ENCODE measurements around the gene MSI2.

MSI2 gene

GRCh38 chr17:57271821-57272220, 15.5 kb downstream of the MSI2 start:
- DNase-seq, result no peak

GRCh38 chr17:57273490-57273889, 17.2 kb downstream of the MSI2 start:
- no peak for DNase-seq

- DNase-seq, result no peak
Observed at GRCh38 chr17:57274162-57274561, 17.8 kb downstream of the MSI2 start.

DNA sequence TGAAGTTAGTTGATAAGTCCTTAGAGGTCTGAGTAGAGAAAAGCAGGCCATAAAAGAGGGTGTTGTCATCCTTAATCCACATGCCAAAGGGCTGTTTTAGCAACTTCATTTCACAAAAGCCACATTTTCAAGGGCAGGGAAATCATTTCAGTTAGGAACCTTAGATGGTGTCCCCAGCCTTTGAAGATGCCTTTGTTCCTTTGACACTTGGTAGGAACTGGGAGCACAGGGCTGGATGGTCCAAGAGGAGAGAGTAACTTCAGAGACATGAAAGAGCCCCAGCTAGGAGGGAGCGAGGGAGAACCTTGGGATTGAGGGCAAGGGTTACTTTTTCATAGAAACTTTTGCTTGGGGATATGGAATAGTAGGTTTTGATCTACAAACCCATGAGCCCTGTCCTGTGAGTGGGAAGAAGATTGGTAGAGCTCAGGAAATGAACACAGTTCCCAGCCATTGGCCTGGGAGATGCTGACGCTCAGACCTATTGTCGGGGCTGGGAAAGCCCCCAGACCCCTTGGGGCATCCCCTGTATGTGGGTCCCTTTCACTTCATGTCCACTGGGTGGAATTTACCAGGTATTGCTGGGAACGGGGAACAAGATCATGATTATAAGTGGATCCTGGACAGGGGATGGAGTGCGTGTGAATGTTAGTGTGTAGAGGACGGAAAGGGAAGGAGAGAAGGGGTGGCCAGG, 18.9 kb downstream of the MSI2 start:
- DNase-seq, result no peak

DNA sequence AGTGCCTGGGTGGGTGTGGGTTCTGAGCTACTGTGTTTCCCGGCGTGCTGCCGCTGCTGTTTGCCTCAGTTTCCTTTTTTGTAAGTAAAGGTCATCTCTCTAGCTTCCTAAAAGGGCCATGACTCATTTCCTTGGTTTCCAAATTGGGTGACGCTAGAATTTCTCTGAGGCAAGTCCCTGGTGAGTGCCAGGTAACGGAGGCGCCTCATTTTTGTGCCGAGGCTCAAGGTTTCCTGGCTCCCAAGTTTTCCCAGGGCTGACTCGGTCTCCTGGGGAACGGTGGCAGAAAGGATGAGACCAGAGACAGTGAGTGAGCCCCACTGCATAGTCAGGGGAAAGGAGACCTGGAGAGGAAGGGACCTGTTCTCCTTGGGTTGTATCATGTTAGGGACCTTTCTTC, 20.3 kb downstream of the MSI2 start:
- no peak for DNase-seq

- DNase-seq, result no peak
Observed at GRCh38 chr17:57277923-57278604, 21.7 kb downstream of the MSI2 start.

DNA sequence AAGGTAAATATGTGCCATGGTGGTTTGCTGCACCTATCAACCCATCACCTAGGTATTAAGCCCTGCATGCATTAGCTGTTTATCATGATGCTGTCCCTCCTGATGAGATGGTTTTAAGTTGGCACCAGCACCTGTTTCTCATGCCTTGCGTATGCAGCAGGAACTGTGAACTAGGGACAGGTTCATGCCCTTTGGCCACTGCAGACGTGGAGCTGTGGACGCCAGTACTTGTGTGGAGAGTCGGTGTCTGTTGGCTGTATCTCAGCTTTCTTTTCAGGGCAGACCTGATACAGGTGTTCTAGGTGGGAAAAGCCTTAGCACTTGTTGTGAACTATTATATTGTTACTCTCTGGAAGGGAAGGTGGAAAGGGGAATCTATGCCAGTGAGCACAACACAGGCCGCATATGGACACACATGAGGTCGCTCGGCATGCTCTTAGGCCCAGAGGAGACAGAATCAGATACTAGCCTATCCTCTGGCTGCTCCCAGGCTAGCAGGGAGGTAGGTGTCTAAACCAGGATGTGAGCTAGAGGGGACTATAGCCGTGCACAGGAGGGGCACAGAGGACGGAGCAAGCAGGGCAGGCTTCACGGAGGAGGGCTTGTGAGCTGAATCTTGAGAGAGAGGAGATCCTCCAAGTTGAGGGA, 22.5 kb downstream of the MSI2 start:
- DNase-seq, result no peak

- DNase-seq, result no peak
Observed at GRCh38 chr17:57279432-57279831, 23.1 kb downstream of the MSI2 start.

GRCh38 chr17:57281887-57282286, 25.6 kb downstream of the MSI2 start:
- peak; percentile 30 for DNase-seq

DNA sequence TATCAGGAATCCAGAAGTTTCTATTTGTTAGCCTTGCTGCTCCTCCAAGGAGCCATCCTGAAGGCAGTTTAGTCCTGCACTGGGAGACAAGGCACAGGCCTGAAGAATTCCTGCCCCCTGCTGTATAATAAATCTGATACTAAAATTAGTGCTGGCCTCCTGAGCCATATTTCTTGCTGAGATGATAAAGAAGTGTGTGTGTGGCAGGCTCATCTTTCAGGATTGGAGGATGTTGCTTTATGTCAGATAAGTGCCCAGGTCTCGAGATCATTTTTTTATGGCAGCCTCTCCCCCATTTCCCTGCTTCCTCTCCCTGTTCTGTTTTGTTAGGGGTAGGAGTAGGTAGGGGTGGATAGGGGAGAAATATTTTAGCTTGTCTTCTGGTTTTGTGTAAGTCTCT, 26.0 kb downstream of the MSI2 start:
- DNase-seq, result no peak

DNA sequence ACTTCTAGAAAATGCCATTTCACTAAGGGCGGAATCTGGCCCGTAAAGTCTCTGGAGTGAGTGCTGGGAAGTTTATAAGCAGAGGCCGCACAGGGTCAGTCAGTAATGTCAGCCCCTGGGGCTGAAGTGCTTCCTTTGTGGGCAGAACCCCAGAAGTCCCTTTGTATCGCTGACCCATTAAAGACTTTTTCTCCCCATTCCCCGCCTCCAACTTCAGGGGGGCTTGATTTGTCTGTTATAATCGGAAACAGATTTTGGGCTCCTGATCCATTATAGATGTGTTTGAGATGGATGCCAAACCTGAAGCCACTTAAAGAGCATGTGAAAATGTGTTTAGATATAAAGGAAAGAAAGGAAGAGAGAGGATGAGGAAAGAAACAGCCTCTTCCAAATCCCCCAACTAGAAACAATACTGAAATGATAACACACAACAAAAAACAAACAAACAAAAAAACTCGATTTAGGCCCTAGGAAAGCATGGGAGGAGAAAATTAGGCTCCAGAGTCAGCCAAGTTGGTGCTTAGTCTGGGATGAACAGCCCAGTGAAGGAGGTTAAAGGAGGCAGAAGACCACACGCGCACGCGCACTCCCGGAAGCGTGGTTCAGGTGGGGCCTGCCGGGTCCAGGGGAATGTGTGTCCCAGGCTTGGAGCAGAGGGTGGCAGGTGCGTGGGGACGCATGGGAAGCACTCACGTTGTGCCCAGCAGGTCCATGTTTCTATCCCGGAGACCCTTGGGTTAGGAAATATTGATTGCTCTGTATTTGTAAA, 27.1 kb downstream of the MSI2 start:
- DNase-seq, result no peak

DNA sequence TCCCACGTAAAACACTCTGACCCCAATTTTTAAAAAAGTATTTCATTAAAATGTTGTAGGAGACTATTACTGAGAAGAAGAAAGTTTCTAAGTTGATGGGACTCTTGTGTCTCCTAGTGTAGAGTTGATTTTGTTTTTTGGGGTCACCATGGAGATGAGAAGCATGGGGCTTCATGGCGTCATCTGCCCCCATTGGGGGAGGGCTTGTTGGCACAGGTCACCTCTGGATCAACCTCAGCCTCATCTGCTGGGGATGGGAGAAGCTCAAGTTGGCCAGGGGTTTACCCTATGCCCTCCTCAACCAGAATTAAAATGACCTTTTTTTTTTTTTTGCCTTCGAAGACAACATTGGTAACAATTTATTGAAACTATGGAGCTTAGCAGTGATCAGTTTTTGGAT, 28.3 kb downstream of the MSI2 start:
- DNase-seq, result peak; percentile 26

DNA sequence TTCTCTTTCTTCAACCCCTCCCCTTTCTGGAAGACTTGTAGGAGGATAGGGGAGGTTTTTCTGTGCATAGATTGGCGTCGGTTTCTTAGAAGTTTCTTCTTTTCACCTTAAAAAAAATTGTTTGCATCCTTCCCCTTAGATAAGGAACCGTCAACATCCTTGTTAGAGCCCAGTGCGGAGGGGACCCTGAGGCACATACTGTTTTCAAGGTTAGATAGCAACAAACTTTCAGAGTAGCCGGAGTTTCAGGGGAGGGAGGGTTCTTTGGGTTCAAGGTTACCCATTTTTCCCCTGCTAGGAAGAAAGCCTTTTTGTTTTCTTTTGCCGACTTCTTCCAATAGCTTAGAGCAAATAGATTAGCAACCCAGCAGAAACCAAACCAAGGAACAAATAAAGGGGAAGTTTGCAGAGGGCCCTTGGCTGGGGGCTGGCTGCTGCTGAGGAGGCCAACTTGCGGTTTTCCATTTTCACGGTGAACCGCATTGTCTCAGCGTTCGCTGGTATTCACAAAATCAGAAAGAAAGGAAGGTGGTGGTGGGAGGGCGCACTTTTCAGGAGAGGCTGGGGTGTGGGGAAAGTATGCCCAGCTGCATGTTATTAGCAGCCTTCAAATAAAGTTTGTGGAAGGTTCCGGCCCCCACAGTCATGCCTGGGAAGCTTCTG, 28.8 kb downstream of the MSI2 start:
- peak; percentile 38 for DNase-seq

DNA sequence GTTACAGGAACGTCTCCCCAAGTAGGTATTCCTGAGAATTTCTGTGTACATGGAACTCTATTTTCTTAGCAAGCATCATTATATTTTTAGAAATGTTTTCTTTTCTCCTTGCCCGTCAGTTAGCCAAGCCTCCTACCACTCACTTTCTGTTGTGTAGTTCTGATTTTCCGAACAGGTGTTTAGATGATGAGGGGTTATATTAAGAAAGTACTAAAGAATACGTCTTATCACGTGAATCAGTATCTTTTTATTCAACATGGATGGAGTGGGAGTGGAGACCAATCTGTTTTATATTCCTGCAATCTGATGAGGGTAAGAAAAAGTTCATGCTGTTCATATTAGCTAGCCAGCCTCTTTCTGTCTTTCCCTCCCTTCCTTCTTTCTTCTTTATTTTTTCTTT, 29.4 kb downstream of the MSI2 start:
- DNase-seq, result no peak

- DNase-seq, result no peak
Observed at GRCh38 chr17:57286399-57287105, 30.2 kb downstream of the MSI2 start.

GRCh38 chr17:57288040-57288772, 31.9 kb downstream of the MSI2 start:
- DNase-seq, result no peak

- no peak for DNase-seq
Observed at GRCh38 chr17:57288773-57289121, 32.4 kb downstream of the MSI2 start.

GRCh38 chr17:57289130-57289529, 32.8 kb downstream of the MSI2 start:
- no peak for DNase-seq

- DNase-seq, result no peak
Observed at GRCh38 chr17:57289613-57290012, 33.3 kb downstream of the MSI2 start.

DNA sequence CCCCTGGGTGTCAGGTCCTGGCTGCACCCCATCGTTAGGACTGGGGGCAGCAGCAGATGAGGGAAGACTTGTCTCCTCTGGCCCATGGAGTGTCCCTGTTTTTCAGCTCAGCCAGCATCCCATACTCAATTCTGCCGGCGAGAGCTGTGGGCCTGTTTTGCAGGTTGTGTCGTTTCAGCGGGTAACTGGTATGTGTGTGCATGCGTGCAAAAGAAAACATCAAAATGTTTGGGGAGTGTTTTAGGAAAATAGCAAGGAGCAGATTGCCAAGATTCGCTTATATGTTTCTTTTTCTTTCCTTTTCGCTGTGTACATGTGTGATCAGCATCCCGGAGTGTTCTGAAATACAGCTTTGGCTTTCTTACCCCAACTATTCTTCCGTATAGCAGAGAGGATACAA, 34.7 kb downstream of the MSI2 start:
- DNase-seq, result no peak

DNA sequence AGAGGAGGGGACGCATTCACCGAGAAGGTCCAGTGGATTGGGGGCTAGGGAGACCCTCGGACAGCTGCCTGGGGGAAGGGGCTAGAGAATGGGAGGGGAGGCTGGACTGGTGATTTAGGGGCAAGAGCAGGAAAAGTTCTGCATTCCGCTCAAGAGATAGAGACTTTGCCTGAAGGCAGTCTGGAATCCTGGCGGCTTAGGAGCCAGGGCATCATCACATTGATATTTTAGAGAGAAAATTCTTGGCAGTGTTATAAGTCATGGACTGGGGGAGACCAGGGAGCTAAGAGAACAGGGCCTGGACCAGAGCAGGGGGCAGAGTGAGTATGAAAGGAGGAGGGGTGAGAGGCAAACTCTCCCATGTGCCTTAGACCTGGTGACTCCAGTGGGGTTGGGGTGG, 35.8 kb downstream of the MSI2 start:
- no peak for DNase-seq

GRCh38 chr17:57293077-57293476, 36.8 kb downstream of the MSI2 start:
- DNase-seq, result no peak

All from CD4-positive, alpha-beta T cell treated with Interleukin-10 for 1 hour (primary cell).